HepG2 (cell line): ENCODE measurements around the gene POU6F1. TPM values are rescaled to one million over a fixed set of nuclear protein-coding genes. Genes with fewer than 3 reads are reported as not detected.
A peak's percentile ranks its signal among the peaks of the same experiment; 100 is the strongest.

Experiments
- ATF3 ChIP-seq: sonication (generic); formaldehyde crosslinking; IDR thresholded peaks from 2 replicates; pipeline ENCODE4 v1.4.0; 2020; ENCODE audit warnings: missing genetic modification reagents
- ELK4 ChIP-seq: sonication (generic); formaldehyde crosslinking; IDR thresholded peaks from 2 replicates; pipeline ENCODE4 v1.9.0; 2021; ENCODE audit warnings: missing genetic modification reagents, borderline replicate concordance
- FOSL2 ChIP-seq: sonication (generic); formaldehyde crosslinking; IDR thresholded peaks from 2 replicates; pipeline ENCODE4 v1.4.0; 2020; ENCODE audit warnings: missing genetic modification reagents
- FOXA3 ChIP-seq: IDR thresholded peaks from 2 replicates; pipeline ENCODE4 v1.6.1; 2016; ENCODE audit warnings: missing genetic modification reagents, missing compliant biosample characterization
- GTF3A ChIP-seq: sonication (generic); formaldehyde crosslinking; conservative IDR thresholded peaks from 2 replicates; pipeline ENCODE4 v1.4.0; 2020; ENCODE audit warnings: mild to moderate bottlenecking, missing genetic modification reagents
- HOXA5 ChIP-seq: sonication (generic); formaldehyde crosslinking; IDR thresholded peaks from 2 replicates; pipeline ENCODE4 v1.4.0; 2020; ENCODE audit warnings: missing genetic modification reagents
- JARID2 ChIP-seq: sonication (generic); formaldehyde crosslinking; IDR thresholded peaks from 2 replicates; pipeline ENCODE4 v1.8.1; 2023; ENCODE audit warnings: missing genetic modification reagents, inconsistent platforms; ENCODE audit not compliant: insufficient replicate concordance
- MAZ ChIP-seq, 2 experiments: sonication (generic) in 1 of 2; formaldehyde crosslinking in 1 of 2; IDR thresholded peaks; 2 replicates each; pipeline versions ENCODE4 v1.5.0 to v1.6.1; 2012 to 2020; ENCODE audit warnings: low read depth in 2 of 2, mild to moderate bottlenecking in 2 of 2, borderline replicate concordance in 1 of 2, improper control_type of control experiment in 1 of 2, low read length in 1 of 2, missing genetic modification reagents in 1 of 2, moderate library complexity in 1 of 2
- SALL1 ChIP-seq: sonication (generic); formaldehyde crosslinking; IDR thresholded peaks from 2 replicates; pipeline ENCODE4 v1.8.0; 2022; ENCODE audit warnings: mild to moderate bottlenecking, missing genetic modification reagents
- SAP130 ChIP-seq: IDR thresholded peaks from 2 replicates; pipeline ENCODE4 v1.6.1; 2016; ENCODE audit warnings: low read depth
- TBX2 ChIP-seq: sonication (generic); formaldehyde crosslinking; IDR thresholded peaks from 2 replicates; pipeline ENCODE4 v1.5.0; 2020; ENCODE audit warnings: missing genetic modification reagents, mild to moderate bottlenecking, borderline replicate concordance
- TRIM22 ChIP-seq: fragments of 450-650 bp; IDR thresholded peaks from 2 replicates; pipeline ENCODE4 v1.6.1; 2017
- TSC22D2 ChIP-seq: sonication (generic); formaldehyde crosslinking; IDR thresholded peaks from 2 replicates; pipeline ENCODE4 v1.5.1; 2020; ENCODE audit warnings: missing genetic modification reagents, mild to moderate bottlenecking, borderline replicate concordance
- ZBTB42 ChIP-seq: sonication (generic); formaldehyde crosslinking; IDR thresholded peaks from 2 replicates; pipeline ENCODE4 v1.5.0; 2020; ENCODE audit warnings: mild to moderate bottlenecking, missing genetic modification reagents
- ZKSCAN8 ChIP-seq: IDR thresholded peaks from 2 replicates; pipeline ENCODE4 v1.6.1; 2016; ENCODE audit warnings: borderline replicate concordance, missing genetic modification reagents, missing compliant biosample characterization
- ZNF207 ChIP-seq: fragments of 450-650 bp; IDR thresholded peaks from 2 replicates; pipeline ENCODE4 v1.6.1; 2016; ENCODE audit warnings: antibody characterized with exemption, borderline replicate concordance
- ZNF317 ChIP-seq: sonication (generic); formaldehyde crosslinking; IDR thresholded peaks from 2 replicates; pipeline ENCODE4 v1.5.0; 2020; ENCODE audit warnings: mild to moderate bottlenecking, missing genetic modification reagents
- ZNF446 ChIP-seq: sonication (generic); formaldehyde crosslinking; IDR thresholded peaks from 2 replicates; pipeline ENCODE4 v1.5.0; 2020; ENCODE audit warnings: mild to moderate bottlenecking, missing genetic modification reagents
- ZNF460 ChIP-seq: sonication (generic); formaldehyde crosslinking; IDR thresholded peaks from 2 replicates; pipeline ENCODE4 v1.5.1; 2020; ENCODE audit warnings: missing genetic modification reagents, mild to moderate bottlenecking, borderline replicate concordance
- ZNF672 ChIP-seq: sonication (generic); formaldehyde crosslinking; IDR thresholded peaks from 2 replicates; pipeline ENCODE4 v1.8.1; 2022; ENCODE audit warnings: missing genetic modification reagents
- ZNF766 ChIP-seq: sonication (generic); formaldehyde crosslinking; IDR thresholded peaks from 2 replicates; pipeline ENCODE4 v1.5.0; 2020; ENCODE audit warnings: missing genetic modification reagents, borderline replicate concordance
- ZNF788 ChIP-seq: sonication (generic); formaldehyde crosslinking; IDR thresholded peaks from 2 replicates; pipeline ENCODE4 v1.5.0; 2020; ENCODE audit warnings: mild to moderate bottlenecking, missing genetic modification reagents, borderline replicate concordance
- polyA plus RNA-seq, 8 experiments: library from polyadenylated mRNA; depleted of rRNA in 3 of 8; stranded (reverse) in 7 of 8; unstranded in 1 of 8; fragments of >200 nt; fragmentation: Illumina TruSeq in 4 of 8; extraction: Trizol in 4 of 8; gene quantifications; 2 replicates each; pipeline versions ENCODE4 v1.2.1 to v1.2.3, GENCODE V29; 2011 to 2016; ENCODE audit warnings: low read depth in 4 of 8, missing spikeins in 1 of 8, mixed read lengths in 1 of 8; ENCODE audit not compliant: insufficient read depth in 1 of 8
- total RNA-seq, 5 experiments: library from RNA; depleted of rRNA; stranded (reverse); fragments of >200 nt; fragmentation: Illumina TruSeq; extraction: Trizol; gene quantifications; 2 replicates each; pipeline ENCODE4 v1.2.3, GENCODE V29; 2016; ENCODE audit warnings: low read depth in 1 of 5
- TF ChIP-seq, protein P1 (sequence below): sonication (generic); formaldehyde crosslinking; IDR thresholded peaks from 2 replicates; pipeline ENCODE4 v1.8.0; 2022; ENCODE audit warnings: missing genetic modification reagents, mild to moderate bottlenecking, moderate library complexity, borderline replicate concordance
- TF ChIP-seq, protein P2 (sequence below): sonication (generic); formaldehyde crosslinking; IDR thresholded peaks from 2 replicates; pipeline ENCODE4 v1.5.0; 2020; ENCODE audit warnings: missing genetic modification reagents

POU6F1 gene
- total and polyA plus RNA-seq, 2 of the 13 experiments (the other 11 are each of a cell fraction or from before 2014, with no cell fraction given), result 0.48 to 0.51 TPM

- no peak for TF ChIP-seq ZNF766 (CRISPR knock-in tag)
- peak; percentile 19; the same call in 1 of the 2 replicates for TF ChIP-seq SAP130
- no peak for TF ChIP-seq JARID2
- TF ChIP-seq FOSL2, result peak; percentile 19; the same call in 1 of the 2 replicates
- TF ChIP-seq TBX2 (CRISPR knock-in tag), result no peak; the same call in 1 of the 2 replicates
- TF ChIP-seq ZNF672 (CRISPR knock-in tag), result no peak
- TF ChIP-seq TSC22D2, result no peak
- TF ChIP-seq ZNF317 (CRISPR knock-in tag), result no peak
- TF ChIP-seq ELK4, result no peak
- TF ChIP-seq SALL1, result peak; percentile 79
- TF ChIP-seq, protein P1, sequence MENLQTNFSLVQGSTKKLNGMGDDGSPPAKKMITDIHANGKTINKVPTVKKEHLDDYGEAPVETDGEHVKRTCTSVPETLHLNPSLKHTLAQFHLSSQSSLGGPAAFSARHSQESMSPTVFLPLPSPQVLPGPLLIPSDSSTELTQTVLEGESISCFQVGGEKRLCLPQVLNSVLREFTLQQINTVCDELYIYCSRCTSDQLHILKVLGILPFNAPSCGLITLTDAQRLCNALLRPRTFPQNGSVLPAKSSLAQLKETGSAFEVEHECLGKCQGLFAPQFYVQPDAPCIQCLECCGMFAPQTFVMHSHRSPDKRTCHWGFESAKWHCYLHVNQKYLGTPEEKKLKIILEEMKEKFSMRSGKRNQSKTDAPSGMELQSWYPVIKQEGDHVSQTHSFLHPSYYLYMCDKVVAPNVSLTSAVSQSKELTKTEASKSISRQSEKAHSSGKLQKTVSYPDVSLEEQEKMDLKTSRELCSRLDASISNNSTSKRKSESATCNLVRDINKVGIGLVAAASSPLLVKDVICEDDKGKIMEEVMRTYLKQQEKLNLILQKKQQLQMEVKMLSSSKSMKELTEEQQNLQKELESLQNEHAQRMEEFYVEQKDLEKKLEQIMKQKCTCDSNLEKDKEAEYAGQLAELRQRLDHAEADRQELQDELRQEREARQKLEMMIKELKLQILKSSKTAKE (CRISPR knock-in tag), result no peak
- no peak for TF ChIP-seq ATF3 (CRISPR knock-in tag)
- no peak for TF ChIP-seq ZNF460
- no peak for TF ChIP-seq ZBTB42
- TF ChIP-seq ZNF446 (CRISPR knock-in tag), result no peak
- no peak for TF ChIP-seq ZKSCAN8 (CRISPR knock-in tag)
- no peak for TF ChIP-seq TRIM22
- no peak for TF ChIP-seq ZNF207
- TF ChIP-seq, protein P2, sequence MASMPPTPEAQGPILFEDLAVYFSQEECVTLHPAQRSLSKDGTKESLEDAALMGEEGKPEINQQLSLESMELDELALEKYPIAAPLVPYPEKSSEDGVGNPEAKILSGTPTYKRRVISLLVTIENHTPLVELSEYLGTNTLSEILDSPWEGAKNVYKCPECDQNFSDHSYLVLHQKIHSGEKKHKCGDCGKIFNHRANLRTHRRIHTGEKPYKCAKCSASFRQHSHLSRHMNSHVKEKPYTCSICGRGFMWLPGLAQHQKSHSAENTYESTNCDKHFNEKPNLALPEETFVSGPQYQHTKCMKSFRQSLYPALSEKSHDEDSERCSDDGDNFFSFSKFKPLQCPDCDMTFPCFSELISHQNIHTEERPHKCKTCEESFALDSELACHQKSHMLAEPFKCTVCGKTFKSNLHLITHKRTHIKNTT (CRISPR knock-in tag), result no peak
- no peak for TF ChIP-seq GTF3A (CRISPR knock-in tag)
- no peak for TF ChIP-seq MAZ (IDR thresholded peaks at IDR 0.05; ENCODE audit: borderline replicate concordance, low read depth, low read length)
- TF ChIP-seq MAZ (CRISPR knock-in tag; IDR thresholded peaks at IDR 0.05; ENCODE audit: low read depth), result no peak
- peak; percentile 56 for TF ChIP-seq FOXA3 (CRISPR knock-in tag)
- no peak for TF ChIP-seq ZNF788 (CRISPR knock-in tag)
- no peak for TF ChIP-seq HOXA5 (CRISPR knock-in tag)
These were observed 19.1 kb downstream of the POU6F1 start (continued) for GRCh38 chr12:51198568-51199365.
